ENCODE data around the gene VPS54.
A peak's percentile ranks its signal among the peaks of the same experiment; 100 is the strongest.

VPS54 gene

GRCh38 chr2:64014628-64015027, 4.6 kb downstream of the VPS54 start:
- no peak for TF ChIP-seq CTCF (IDR thresholded peaks at IDR 0.05; ENCODE audit: insufficient read depth, low read length)
- TF ChIP-seq GABPA (IDR thresholded peaks at IDR 0.05; ENCODE audit: low read depth) = no peak
- TF ChIP-seq REST (IDR thresholded peaks at IDR 0.05; ENCODE audit: insufficient replicate concordance, low read depth) = no peak
- no peak for TF ChIP-seq POLR2AphosphoS5 (IDR thresholded peaks at IDR 0.05; ENCODE audit: low read depth)
- TF ChIP-seq SPI1 (IDR thresholded peaks at IDR 0.05; ENCODE audit: borderline replicate concordance, low read depth) = no peak
- H3K4me3 ChIP-seq (replicated peaks; ENCODE audit: insufficient read depth, low read length) = no peak overlapping the region
- H3K27me3 ChIP-seq (ENCODE audit: insufficient read depth, poor library complexity, severe bottlenecking) = no peaks in the 10 kb centered on the region
- DNase-seq (ENCODE audit: low read depth in 1 of 2, low spot score in 1 of 2) = no peak
- H3K27ac ChIP-seq (replicated peaks) = peak overlapping the region; percentile 76; the same call in 1 of the 2 replicates

GRCh38 chr2:64013053-64013452, 6.2 kb downstream of the VPS54 start:
- TF ChIP-seq SPI1 (IDR thresholded peaks at IDR 0.05; ENCODE audit: borderline replicate concordance, low read depth) (no peak), GABPA (IDR thresholded peaks at IDR 0.05; ENCODE audit: low read depth) (no peak), CTCF (IDR thresholded peaks at IDR 0.05; ENCODE audit: insufficient read depth, low read length) (no peak), REST (IDR thresholded peaks at IDR 0.05; ENCODE audit: insufficient replicate concordance, low read depth) (no peak), POLR2AphosphoS5 (IDR thresholded peaks at IDR 0.05; ENCODE audit: low read depth) (no peak)
- Histone ChIP-seq H3K27ac (replicated peaks) (no peak overlapping the region), H3K4me3 (replicated peaks; ENCODE audit: insufficient read depth, low read length) (no peak overlapping the region), H3K27me3 (ENCODE audit: insufficient read depth, poor library complexity, severe bottlenecking) (no peaks in the 10 kb centered on the region)
- no peak for DNase-seq (ENCODE audit: low read depth in 1 of 2, low spot score in 1 of 2)

- Histone ChIP-seq H3K27me3 (ENCODE audit: insufficient read depth, poor library complexity, severe bottlenecking) (no peaks in the 10 kb centered on the region), H3K4me3 (replicated peaks; ENCODE audit: insufficient read depth, low read length) (no peak overlapping the region), H3K27ac (replicated peaks) (no peak overlapping the region)
- no peak for DNase-seq (ENCODE audit: low read depth in 1 of 2, low spot score in 1 of 2)
- TF ChIP-seq POLR2AphosphoS5 (IDR thresholded peaks at IDR 0.05; ENCODE audit: low read depth) (no peak), REST (IDR thresholded peaks at IDR 0.05; ENCODE audit: insufficient replicate concordance, low read depth) (no peak), SPI1 (IDR thresholded peaks at IDR 0.05; ENCODE audit: borderline replicate concordance, low read depth) (no peak), CTCF (IDR thresholded peaks at IDR 0.05; ENCODE audit: insufficient read depth, low read length) (no peak), GABPA (IDR thresholded peaks at IDR 0.05; ENCODE audit: low read depth) (no peak)
These were observed 7.1 kb downstream of the VPS54 start for GRCh38 chr2:64012115-64012514.

All from HL-60 (cell line).